Stimulated activated CD4-positive, alpha-beta T cell treated with anti-CD3 and anti-CD28 coated beads, TNF-alpha, amount 100 ng/mL, for 48 hours (primary cell): ENCODE results near the gene MAP4.

ENCODE experiments used
- DNase-seq, 3 donors: peaks; one replicate each; pipeline ENCODE4 v3.0.0-alpha.2; 2020; ENCODE audit warnings: low read depth in 3 of 3

Gene MAP4

GRCh38 chr3:47867451-47868044 lies 148.7 kb downstream of the MAP4 start:
- no peak for DNase-seq

- no peak for DNase-seq
These were observed 151.0 kb downstream of the MAP4 start for GRCh38 chr3:47865192-47865591.

GRCh38 chr3:47863391-47864128 lies 152.7 kb downstream of the MAP4 start:
- no peak for DNase-seq

GRCh38 chr3:47859956-47860605 lies 156.1 kb downstream of the MAP4 start:
- DNase-seq = no peak

GRCh38 chr3:47857151-47857550 lies 159.1 kb downstream of the MAP4 start:
- no peak for DNase-seq

GRCh38 chr3:47856669-47857068 lies 159.5 kb downstream of the MAP4 start:
- DNase-seq = no peak

- DNase-seq = no peak
These were observed 160.5 kb downstream of the MAP4 start for GRCh38 chr3:47855461-47856383.

- DNase-seq = no peak
These were observed 161.3 kb downstream of the MAP4 start for GRCh38 chr3:47854720-47855455.

GRCh38 chr3:47854267-47854666 lies 161.9 kb downstream of the MAP4 start:
- DNase-seq = no peak

- DNase-seq = no peak
These were observed 163.3 kb downstream of the MAP4 start for GRCh38 chr3:47852604-47853602.

GRCh38 chr3:47851888-47852603 lies 164.2 kb downstream of the MAP4 start:
- DNase-seq = no peak

GRCh38 chr3:47850564-47851410 lies 165.4 kb downstream of the MAP4 start:
- DNase-seq = no peak

GRCh38 chr3:47849699-47850563 lies 166.3 kb downstream of the MAP4 start:
- DNase-seq = no peak

- no peak for DNase-seq
These were observed 167.0 kb downstream of the MAP4 start for GRCh38 chr3:47849186-47849698.

GRCh38 chr3:47848599-47849117 lies 167.6 kb downstream of the MAP4 start:
- no peak for DNase-seq

GRCh38 chr3:47847801-47848518 lies 168.3 kb downstream of the MAP4 start:
- no peak for DNase-seq
